ENCODE measurements around the gene RPS26. TPM values are rescaled to one million over a fixed set of nuclear protein-coding genes. Genes with fewer than 3 reads are reported as not detected.

The RPS26 gene
- total and polyA plus RNA-seq, 9 of the 15 experiments (the other 6 are each of a cell fraction or from before 2014, with no cell fraction given) = 70.2 to 1,589 (median 852) TPM

DNA sequence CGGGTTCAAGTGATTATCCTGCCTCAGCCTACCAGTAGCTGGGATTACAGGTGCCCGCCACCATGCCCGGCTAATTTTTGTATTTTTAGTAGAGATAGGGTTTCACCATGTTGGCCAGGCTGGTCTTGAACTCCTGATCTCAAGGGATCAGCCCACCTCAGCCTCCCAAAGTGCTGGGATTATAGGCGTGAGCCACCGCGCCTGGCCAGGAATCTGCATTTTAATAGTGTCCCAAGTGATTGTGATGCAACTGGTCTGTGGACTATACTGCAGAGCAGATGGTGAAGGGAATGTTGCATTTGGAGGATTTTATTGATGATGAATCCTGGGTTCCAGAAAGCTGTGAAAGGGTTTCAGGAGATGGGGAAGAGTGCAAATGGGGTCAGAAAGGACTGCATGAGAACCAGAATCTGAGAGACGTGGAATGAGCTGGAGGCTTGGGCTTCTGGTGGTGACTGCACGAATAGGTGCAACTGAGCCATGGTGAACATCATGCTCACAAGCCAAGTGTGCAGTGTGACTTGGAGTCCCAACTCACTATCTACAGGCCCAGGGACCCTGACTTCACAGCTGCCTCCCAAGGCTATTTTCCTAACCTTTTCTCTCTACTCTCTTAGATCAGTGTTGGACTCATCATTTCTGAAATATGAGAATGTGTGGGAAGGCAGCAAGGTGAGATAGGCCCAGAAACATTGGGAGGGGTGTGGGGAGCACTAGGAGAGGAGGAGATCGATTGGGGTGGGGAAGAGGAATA lies 4.5 kb downstream of the RPS26 start:
- H3K9ac ChIP-seq (ENCODE audit: insufficient read depth in 1 of 2, low read depth in 2 of 2, low read length in 2 of 2) = peak overlapping the region in 1 of 2 experiments; percentile 47; a peak in 2 of 4 replicates
- no peak for FAIRE-seq
- no peaks in the 10 kb centered on the region for H3K27me3 ChIP-seq (ENCODE audit: control insufficient read depth in 2 of 2, insufficient read depth in 2 of 2, low read length in 2 of 2)
- intact Hi-C loops (cut with micrococcal nuclease) = loop anchor here (5.0 to 10.0 kb wide), 2 partner anchors 146 to 179 kb away; partner anchors contain the start of genes NABP2 and RNF41
- H3K4me1 ChIP-seq (replicated peaks in 1 of 2; ENCODE audit: control insufficient read depth in 2 of 2, insufficient read depth in 2 of 2, low read length in 2 of 2) = peaks cover 11 to 14% of the 10 kb centered on the region in 2 experiments; a peak in 4 of 5 replicates
- no peak overlapping the region for H2AFZ ChIP-seq (ENCODE audit: low read depth, low read length)
- 68% methylated on average over 9 of the region's 9 CpGs for whole genome bisulfite sequencing (ENCODE audit: insufficient coverage, low coverage, missing lambda C conversion rate)
- in situ Hi-C loops (cut with MboI) = no loop called here
- H3K4me3 ChIP-seq = no peak overlapping the region
- ChIA-PET CTCF (ENCODE audit: low intra/inter-chr PET ratio) (interaction anchor here (0.7 to 1.2 kb wide), 4 partner anchors 50 to 396 kb away, joined by 4 to 6 read pairs (median 6); partner anchors contain the start of genes MYL6 and ZC3H10), POLR2A (interaction anchor here (0.6 to 4.6 kb wide), 15 partner anchors 9 to 344 kb away, joined by 3 to 21 read pairs (median 3); partner anchors contain the start of genes ANKRD52, PA2G4, RAB5B and RPL41)
- TF ChIP-seq RFX7 (CRISPR knock-in tag; IDR thresholded peaks at IDR 0.05) (no peak), KLF1 (tag; IDR thresholded peaks at IDR 0.05) (no peak), POLR2AphosphoS5 (IDR thresholded peaks at IDR 0.05; ENCODE audit: control insufficient read depth, insufficient read depth, low read depth, low read length) (peak; percentile 19; the same call in 1 of the 2 replicates), CREBBP (IDR thresholded peaks at IDR 0.05; ENCODE audit: low read depth, low read length) (no peak), LARP7 (IDR thresholded peaks at IDR 0.05) (no peak), KLF13 (tag; IDR thresholded peaks at IDR 0.05; ENCODE audit: borderline replicate concordance, low read depth) (peak; percentile 33; the same call in 1 of the 2 replicates), ZFX (CRISPR knock-in tag; IDR thresholded peaks at IDR 0.05) (peak; percentile 68), SP1 (CRISPR knock-in tag; IDR thresholded peaks at IDR 0.05) (0 out of 2 replicates have a peak, but pooled peaks have one; percentile 14), POLR2A (conservative IDR thresholded peaks at IDR 0.05) (peak; percentile 5; the same call in 1 of the 2 replicates)
- TF ChIP-seq, protein P1, sequence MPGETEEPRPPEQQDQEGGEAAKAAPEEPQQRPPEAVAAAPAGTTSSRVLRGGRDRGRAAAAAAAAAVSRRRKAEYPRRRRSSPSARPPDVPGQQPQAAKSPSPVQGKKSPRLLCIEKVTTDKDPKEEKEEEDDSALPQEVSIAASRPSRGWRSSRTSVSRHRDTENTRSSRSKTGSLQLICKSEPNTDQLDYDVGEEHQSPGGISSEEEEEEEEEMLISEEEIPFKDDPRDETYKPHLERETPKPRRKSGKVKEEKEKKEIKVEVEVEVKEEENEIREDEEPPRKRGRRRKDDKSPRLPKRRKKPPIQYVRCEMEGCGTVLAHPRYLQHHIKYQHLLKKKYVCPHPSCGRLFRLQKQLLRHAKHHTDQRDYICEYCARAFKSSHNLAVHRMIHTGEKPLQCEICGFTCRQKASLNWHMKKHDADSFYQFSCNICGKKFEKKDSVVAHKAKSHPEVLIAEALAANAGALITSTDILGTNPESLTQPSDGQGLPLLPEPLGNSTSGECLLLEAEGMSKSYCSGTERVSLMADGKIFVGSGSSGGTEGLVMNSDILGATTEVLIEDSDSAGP (CRISPR knock-in tag; IDR thresholded peaks at IDR 0.05) = no peak
- TF ChIP-seq, protein P2, sequence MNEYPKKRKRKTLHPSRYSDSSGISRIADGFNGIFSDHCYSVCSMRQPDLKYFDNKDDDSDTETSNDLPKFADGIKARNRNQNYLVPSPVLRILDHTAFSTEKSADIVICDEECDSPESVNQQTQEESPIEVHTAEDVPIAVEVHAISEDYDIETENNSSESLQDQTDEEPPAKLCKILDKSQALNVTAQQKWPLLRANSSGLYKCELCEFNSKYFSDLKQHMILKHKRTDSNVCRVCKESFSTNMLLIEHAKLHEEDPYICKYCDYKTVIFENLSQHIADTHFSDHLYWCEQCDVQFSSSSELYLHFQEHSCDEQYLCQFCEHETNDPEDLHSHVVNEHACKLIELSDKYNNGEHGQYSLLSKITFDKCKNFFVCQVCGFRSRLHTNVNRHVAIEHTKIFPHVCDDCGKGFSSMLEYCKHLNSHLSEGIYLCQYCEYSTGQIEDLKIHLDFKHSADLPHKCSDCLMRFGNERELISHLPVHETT (CRISPR knock-in tag; conservative IDR thresholded peaks at IDR 0.05 in 1 of 2, IDR thresholded peaks at IDR 0.05 in 1 of 2) = 0 out of 4 replicates have a peak, but pooled peaks of 1 of the 2 experiments have one; percentile 7
- H3K36me3 ChIP-seq (ENCODE audit: control insufficient read depth, insufficient read depth, low read length) = peaks cover 38% of the 10 kb centered on the region
- H3K27ac ChIP-seq (ENCODE audit: extremely low read depth, low read depth, low read length) = peak overlapping the region; percentile 72
- no peaks in the 10 kb centered on the region; the same call in 1 of the 2 replicates for H4K20me1 ChIP-seq (replicated peaks; ENCODE audit: control insufficient read depth, insufficient read depth, low read length)
- peak; percentile 2; the same call in 2 of the 3 replicates for ATAC-seq
- H3K9me3 ChIP-seq (replicated peaks; ENCODE audit: control insufficient read depth, insufficient read depth, low read depth, low read length) = no peaks in the 10 kb centered on the region
- H3K79me2 ChIP-seq (ENCODE audit: control insufficient read depth, insufficient read depth, low read length) = peaks cover 27% of the 10 kb centered on the region
- DNase-seq (ENCODE audit: extremely low read depth in 1 of 4, low spot score in 3 of 4) = peak in 2 of 4 experiments; percentile 5 to 27
- H3K9me1 ChIP-seq (ENCODE audit: control insufficient read depth, insufficient read depth, low read length) = no peaks in the 10 kb centered on the region
- no peak overlapping the region for H3K4me2 ChIP-seq (ENCODE audit: insufficient read depth, low read length)
- BruUV-seq (replicated peaks) = no TSS peak
